ENCODE measurements around the gene INMT.
A peak's percentile ranks its signal among the peaks of the same experiment; 100 is the strongest.
"Not testable (repeated sequence)": the region's sequence is repeated elsewhere in the genome, so short reads cannot be mapped to it uniquely, and the experiment has no call there.

INMT gene
- total RNA-seq, result 0 to 0.11 (median 0) reads per million in 18 experiments

DNA sequence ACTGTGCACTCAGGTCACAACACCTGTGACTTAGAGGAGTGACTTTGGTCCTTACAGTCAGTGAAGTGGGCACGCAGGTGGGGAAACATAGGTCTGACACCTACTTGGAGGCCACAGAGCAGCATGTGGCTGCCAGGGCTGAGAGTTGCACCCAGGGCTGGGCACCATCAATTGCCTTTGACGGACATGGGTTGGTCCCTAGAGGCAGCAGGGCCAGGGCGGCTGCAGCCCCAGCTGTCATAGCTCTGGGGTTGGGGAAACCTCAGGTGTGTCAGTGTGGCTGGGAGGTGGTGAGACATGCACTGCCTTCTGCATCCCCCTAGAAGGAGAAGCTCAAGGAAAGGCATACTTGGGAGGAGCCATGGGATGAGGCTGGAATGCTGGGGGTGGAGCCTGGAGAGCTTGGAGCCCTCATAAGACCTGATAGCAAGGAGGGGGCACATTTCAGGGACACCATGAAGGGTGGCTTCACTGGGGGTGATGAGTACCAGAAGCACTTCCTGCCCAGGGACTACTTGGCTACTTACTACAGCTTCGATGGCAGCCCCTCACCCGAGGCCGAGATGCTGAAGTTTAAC lies at the start of gene INMT:
INMT (plus strand) TSS at position 440 of the 578 bp plus-strand sequence; CDS start at position 456, 16 bp downstream.
- DNase-seq, result no peak

DNA sequence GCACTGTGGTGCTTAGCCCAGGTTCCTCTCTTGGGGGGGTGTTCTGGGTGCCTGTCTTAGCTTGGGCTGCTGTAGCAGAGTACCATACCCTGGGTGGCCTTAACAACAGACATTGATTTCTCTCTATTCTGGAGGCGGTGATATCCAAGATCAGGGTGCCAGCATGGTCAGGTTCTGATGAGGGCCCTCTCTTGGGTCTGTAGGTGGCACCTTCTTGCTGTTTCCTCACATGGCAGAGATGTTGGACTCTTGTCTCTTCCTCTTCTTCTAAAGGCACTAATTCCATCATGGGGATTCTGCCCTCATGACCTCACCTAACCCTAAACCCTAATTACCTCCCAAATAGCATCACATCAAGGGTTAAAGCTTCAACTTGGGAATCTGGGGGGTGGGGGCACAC lies 49.7 kb upstream of the INMT start:
- DNase-seq, result peak in 1 of 2 donors; percentile 38

DNA sequence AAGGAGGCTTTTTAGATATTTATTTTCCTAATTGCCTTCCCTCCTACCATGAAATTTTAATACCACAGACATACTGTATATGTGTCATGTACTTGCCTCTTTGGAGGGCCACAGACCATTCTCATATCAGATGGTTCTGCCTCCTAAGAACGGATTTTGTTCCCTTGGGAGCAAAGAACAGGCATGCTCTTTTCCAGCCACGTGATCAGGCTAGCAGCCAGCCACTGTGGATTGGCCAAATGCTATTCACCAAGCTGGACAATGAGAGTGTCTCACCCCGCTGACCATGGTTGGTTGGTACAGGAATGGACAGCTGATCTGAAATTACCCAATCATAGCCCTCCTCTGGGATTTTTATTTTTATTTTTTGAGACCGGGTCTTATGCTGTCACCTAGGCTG lies 48.2 kb upstream of the INMT start:
- DNase-seq, result no peak

GRCh38 chr7:30705008-30705407 lies 46.9 kb upstream of the INMT start:
- DNase-seq, result no peak

- DNase-seq, result no peak
These were observed 46.3 kb upstream of the INMT start for GRCh38 chr7:30705596-30705995.

- no peak for DNase-seq
These were observed 45.6 kb upstream of the INMT start for GRCh38 chr7:30706316-30706715.

DNA sequence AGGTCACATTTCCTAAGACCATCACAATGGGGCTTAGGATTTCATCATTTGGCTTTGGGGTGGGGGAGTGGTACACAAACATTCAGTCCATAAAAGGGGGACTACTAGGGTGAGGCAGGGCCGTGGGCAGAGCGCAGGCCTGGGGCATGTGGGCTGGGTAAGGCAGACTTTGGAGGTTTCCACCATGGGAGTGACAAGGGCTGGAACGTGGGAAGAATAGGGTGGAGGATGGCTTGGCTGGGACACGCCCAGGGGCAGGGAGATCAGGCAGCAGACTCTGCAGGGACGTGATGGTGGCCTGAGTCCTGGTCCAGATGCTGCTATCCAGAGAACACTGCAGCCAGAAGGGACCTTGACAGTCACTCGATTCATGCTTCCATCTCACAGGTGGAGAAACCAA lies 45.0 kb upstream of the INMT start:
- no peak for DNase-seq

GRCh38 chr7:30707391-30708357 lies 44.3 kb upstream of the INMT start:
- DNase-seq, result no peak

DNA sequence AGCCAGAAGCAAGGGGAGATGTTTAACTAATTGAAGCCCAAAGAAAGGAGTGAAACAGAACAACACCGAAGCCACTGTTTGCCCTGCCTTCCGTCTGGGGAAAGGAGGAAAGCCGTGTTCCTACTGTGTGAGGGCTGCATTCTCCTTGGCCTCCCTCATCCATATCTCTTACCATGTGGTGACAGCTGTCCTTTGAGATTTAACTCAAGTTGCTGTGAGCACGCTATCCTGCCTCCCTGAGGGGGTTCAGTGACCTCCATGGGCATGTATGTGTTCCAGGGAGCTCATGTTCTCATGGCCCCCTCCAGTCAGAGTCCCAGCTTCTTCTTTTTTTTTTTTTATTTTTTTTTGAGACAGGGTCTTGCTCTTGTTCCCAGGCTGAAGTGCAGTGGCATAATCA lies 43.5 kb upstream of the INMT start:
- DNase-seq, result no peak

GRCh38 chr7:30708983-30709382 lies 43.0 kb upstream of the INMT start:
- DNase-seq, result no peak

- no peak for DNase-seq
These were observed 42.4 kb upstream of the INMT start for GRCh38 chr7:30709549-30709948.

DNA sequence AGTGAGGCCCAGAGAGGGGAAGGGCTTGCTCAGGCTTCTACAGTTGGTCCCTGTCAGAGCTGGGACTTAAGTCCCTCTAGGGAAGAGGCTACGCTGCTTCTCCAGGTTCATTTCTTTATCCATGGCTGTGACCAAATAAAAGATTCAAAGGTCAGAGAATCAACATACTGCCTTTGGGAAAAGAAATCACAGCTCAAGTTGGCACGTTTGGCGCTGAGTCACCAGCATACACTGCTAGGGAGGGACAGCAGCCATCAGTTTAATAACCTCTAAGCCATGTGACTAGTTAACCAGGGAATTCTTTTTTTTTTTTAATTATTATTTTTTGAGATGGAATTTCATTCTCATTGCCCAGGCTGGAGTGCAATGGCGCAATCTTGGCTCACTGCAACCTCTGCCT lies 41.3 kb upstream of the INMT start:
- no peak for DNase-seq

DNA sequence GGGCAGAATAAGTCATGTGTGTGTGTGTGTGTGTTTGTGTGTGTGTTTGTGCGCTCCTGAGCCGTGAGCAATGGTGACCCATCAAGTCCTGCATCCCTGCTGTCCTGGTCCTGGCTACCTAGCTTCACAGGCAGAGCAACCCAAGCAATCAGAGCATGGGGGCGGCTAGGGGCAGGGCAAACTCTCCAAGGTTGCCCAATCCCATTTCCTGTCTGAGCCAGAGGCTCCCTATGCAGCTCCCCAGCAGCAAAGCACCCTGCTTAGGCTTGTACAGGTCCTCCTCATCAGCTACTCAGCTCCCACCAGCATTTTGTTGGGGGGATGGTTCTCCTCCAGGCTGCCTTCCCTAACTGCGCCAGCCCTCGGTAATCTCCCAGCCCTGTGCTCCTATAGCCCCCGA lies 38.5 kb upstream of the INMT start:
- DNase-seq, result peak in 1 of 2 donors; percentile 24

- DNase-seq, result no peak
These were observed 37.8 kb upstream of the INMT start for GRCh38 chr7:30714129-30714528.

DNA sequence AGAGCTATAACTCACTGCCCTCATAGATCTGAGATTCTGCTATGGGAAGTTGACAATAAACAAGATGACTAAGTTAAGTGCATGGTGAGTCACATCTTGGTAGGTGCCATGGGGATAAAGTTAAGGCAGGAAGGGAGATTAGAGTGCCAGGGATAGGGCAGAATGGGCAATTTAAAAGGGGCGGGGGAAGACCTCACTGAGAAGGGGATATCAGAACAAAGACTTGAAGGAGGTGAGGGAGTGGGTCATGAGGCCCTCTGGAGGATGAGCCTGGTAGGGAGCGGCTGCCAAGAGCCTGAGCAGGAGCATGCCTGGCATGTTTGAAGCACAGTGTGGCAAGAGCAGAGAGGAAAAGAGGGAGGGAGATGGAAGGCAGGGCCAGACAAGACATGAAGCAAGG lies 34.8 kb upstream of the INMT start:
- DNase-seq, result no peak

DNA sequence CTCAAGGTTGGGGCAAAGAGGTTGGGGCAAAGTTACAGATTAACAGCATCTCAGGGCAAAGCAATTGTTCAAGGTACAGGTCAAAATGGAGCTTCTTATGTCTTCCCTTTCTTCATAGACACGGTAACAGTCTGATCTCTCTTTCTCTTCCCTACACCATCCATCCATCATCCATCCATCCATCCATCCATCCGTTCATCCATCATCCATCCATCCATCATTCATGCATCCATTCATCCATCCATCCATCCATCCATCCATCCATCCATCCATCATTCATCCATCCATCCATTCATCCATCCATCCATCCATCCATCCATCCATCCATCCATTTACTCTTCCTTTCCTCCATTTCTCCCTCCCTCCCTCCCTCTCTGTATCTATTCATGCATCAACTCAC lies 32.5 kb upstream of the INMT start:
- not testable (repeated sequence) for DNase-seq

GRCh38 chr7:30721211-30721610 lies 30.7 kb upstream of the INMT start:
- no peak for DNase-seq

DNA sequence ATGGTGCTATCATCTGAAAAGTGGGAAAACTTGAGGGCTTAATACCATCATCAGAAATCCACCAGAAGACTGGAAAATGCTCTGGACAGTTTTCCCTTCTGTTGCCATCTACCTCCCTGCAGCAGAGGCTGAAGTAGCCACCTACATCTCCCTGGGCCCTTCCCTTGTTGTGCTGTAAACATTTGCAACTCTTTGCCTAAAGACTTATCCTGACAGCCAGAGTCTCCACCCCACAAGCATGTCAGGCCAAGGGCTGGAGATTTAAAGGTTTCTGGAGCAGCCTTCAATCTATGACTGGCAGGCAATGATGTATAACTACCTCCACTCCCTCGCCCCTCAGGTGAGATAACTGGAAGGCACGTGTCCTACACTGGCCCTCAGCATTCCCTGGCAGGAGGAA lies 29.7 kb upstream of the INMT start:
- no peak for DNase-seq

- no peak for DNase-seq
These were observed 29.3 kb upstream of the INMT start for GRCh38 chr7:30722671-30723070.

GRCh38 chr7:30723776-30724175 lies 28.2 kb upstream of the INMT start:
- no peak for DNase-seq

GRCh38 chr7:30726296-30727006 lies 25.5 kb upstream of the INMT start:
- DNase-seq, result no peak

- DNase-seq, result no peak
These were observed 24.6 kb upstream of the INMT start for GRCh38 chr7:30727061-30727945.

Measured in inflammatory macrophage (primary cell).